Omental fat pad (tissue), 4 donors: ENCODE data around the gene TEX14. TPM values are rescaled to one million over a fixed set of nuclear protein-coding genes. Genes with fewer than 3 reads are reported as not detected.
A peak's percentile ranks its signal among the peaks of the same experiment; 100 is the strongest.

Experiments used
- ATAC-seq: fragments of 150-250 bp; one replicate; pipeline ENCODE4 v1.9.1; 2016; ENCODE audit warnings: mild to moderate bottlenecking, moderate library complexity; ENCODE audit not compliant: low FRiP score
- DNase-seq: peaks from one replicate; pipeline ENCODE4 v3.0.0-alpha.2; 2019; ENCODE audit warnings: low spot score
- total RNA-seq, 4 donors: library from RNA; depleted of rRNA; stranded (reverse); fragments of >200 nt; gene quantifications; one replicate each; pipeline ENCODE4 v1.1.0, GENCODE V29; 2016
- TF ChIP-seq, protein P1 (sequence below), 3 donors: fragments of 450-650 bp; IDR thresholded peaks; one replicate each; pipeline ENCODE4 v1.5.1; 2016 to 2017; ENCODE audit warnings: antibody characterized with exemption in 3 of 3, mild to moderate bottlenecking in 3 of 3, moderate library complexity in 2 of 3

Gene TEX14
- total RNA-seq, 4 donors from 2014 or later: 0.19 to 1.3 (median 0.39) TPM

DNA sequence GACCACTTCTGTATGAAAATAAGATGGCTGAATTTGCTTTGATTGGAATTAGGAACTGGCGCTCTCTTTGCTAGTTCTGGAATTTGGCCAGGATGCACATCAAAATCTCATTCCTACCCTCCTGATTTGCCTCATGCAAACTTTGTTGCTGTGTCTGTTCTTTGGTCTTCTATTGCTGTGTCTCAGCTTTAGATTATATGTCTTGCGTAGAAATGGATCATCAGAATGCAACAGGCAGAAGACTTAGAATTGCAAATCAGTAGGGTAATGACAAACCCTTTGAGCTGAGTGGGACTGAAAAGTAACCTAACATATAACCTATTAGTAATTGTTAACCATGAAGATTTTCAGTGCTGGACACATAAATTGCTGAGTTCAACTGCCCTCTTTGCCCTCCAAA is 30.9 kb upstream of the TEX14 start:
- DNase-seq (no peak), ATAC-seq (no peak)
- TF ChIP-seq, protein P1, sequence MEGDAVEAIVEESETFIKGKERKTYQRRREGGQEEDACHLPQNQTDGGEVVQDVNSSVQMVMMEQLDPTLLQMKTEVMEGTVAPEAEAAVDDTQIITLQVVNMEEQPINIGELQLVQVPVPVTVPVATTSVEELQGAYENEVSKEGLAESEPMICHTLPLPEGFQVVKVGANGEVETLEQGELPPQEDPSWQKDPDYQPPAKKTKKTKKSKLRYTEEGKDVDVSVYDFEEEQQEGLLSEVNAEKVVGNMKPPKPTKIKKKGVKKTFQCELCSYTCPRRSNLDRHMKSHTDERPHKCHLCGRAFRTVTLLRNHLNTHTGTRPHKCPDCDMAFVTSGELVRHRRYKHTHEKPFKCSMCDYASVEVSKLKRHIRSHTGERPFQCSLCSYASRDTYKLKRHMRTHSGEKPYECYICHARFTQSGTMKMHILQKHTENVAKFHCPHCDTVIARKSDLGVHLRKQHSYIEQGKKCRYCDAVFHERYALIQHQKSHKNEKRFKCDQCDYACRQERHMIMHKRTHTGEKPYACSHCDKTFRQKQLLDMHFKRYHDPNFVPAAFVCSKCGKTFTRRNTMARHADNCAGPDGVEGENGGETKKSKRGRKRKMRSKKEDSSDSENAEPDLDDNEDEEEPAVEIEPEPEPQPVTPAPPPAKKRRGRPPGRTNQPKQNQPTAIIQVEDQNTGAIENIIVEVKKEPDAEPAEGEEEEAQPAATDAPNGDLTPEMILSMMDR (IDR thresholded peaks at IDR 0.05): no peak

DNA sequence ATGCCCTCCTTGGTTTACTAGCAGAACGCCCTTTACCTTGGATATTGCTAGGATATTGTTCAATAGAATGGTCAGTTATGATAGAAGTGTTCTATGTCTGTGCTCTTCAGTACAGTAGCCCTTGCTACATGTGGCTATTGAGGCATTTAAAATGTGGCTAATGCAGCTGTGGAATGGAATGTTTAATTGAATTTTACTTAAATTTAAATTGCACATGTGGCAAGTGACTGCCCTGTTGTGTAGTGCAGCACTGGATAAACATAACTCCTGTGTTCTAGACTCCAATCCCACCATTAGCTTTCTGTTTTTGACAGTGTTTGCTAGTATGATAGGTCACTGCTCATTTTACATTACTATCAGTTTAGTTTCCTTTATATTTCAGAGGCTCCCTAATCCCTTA is 30.4 kb upstream of the TEX14 start:
- DNase-seq (no peak), ATAC-seq (no peak)
- TF ChIP-seq, protein P1 (IDR thresholded peaks at IDR 0.05): no peak

DNA sequence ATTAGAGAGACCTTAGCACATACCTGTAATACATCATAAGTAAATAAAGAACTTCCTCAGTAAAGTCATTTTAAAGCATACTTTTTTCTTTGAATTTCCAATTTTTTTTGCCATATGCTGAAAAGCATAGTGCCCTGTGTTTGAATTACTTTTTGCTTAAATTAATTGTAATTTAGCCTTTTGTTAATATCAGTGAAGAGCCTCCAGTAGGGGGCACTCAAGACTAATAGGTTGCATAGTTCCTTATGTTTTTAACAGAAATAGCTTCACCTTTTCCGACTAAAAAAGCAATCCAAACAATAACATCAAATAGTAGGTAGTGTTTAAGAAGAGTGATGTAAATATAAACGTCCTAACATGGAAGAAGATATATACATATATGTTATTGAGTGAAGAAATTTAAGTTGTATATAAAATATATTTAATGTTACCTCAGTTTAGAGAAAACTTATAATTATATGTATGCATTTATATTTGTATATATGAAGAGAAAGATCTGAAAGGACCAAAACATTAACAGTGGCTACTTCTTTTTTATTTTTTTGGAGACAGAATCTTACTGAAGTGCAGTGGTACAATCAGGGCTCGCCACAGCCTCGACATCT is 19.2 kb upstream of the TEX14 start:
- TF ChIP-seq, protein P1 (IDR thresholded peaks at IDR 0.05): peak in 1 of 3 donors; percentile 32
- DNase-seq: peak; percentile 48
- ATAC-seq: no peak

DNA sequence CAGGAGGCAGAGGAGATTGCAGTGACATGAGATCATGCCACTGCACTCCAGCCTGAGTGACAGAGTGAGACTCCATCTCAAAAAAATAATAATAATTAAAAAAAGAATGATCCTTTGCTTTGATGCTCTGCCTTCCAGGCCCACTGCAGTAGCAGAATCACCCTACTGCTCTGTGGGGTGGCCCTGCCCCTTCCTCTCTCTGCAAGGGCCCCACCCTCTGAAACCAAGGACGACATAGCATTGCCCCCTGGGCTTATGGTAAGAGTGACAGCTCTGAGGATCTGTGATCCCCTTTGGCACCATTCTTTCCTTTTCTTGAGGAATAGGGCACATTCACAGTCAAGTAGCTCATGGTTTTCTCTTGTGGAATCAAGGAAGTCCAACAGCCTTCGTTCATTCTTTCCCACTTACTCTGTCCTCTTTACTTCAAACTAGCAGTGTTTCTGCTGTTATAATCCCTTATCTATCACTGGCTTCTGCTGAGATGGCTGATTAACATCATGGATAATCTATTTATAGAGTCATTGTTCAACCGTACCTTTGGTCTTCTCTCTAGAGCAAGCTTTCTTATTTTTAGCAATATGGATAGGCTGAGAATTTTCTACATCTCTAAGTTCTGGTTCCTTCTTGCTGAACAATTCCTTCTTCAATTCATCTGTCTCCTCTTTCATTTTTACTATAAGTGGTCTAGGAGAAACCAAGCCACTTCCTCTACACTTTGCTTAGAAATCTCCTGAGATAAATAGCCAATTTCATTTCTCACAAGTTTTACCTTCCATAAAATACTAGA is 14.7 kb upstream of the TEX14 start:
- TF ChIP-seq, protein P1 (IDR thresholded peaks at IDR 0.05): no peak
- no peak for ATAC-seq
- DNase-seq: no peak

DNA sequence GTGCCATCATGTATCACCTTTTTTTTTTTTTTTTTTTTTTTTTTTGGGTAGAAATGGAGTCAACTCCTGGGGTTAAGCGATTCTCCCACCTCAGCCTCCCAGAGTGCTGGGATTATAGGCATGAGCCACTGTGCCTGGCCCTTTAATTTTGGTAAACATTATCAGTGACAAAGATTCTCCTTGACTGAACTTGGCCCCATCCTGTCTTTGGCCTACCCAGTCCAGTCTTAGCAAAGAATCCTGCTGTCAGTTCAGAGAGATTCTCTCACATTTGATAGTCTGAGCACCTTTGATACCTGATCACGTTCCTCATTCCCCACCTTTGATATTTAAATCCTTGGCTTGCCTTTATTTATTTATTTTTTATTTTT is 12.1 kb upstream of the TEX14 start:
- ATAC-seq (no peak), DNase-seq (no peak)
- TF ChIP-seq, protein P1 (IDR thresholded peaks at IDR 0.05): no peak

DNA sequence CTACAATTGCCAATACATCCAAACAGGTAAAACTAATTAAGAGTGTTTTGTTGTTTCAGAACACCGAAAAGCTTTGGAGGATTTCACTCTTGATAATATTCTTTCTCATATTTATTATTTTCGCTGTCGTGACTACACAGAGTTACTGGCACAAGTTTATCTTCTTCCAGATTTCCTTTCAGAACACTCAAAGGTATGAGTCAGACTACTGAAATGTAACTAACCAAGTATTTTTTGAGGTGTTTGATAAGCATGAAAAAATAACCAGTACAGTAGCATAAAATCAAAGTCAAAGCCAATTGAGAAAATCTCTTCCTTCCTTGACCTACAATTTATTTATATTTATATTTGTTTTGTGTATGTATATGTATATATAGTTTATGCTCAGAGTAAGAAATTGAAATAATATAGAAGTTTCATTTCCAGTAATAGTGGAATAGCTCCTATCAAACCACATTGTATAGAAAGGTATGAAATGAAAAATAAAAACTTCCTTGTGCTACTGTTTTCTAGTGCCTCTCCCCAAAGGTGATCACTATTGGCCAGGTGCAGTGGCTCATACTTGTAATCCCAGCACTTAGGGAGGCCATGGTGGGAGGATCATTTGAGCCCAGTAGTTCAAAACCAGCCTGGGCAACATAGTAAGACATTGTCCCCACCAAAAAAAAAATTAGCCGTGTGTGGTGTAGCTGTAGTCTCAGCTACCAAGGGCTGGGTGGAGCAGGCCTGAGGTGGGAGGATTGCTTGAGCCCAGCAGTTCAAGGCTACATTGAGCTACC is 11.5 kb upstream of the TEX14 start:
- DNase-seq (no peak), ATAC-seq (peak; percentile 71)
- TF ChIP-seq, protein P1 (IDR thresholded peaks at IDR 0.05): no peak
